ENCODE measurements around the gene C20orf141.
"Not testable (repeated sequence)": the region's sequence is repeated elsewhere in the genome, so short reads cannot be mapped to it uniquely, and the experiment has no call there.

The C20orf141 gene

GRCh38 chr20:2799688-2800520, 14.9 kb upstream of the C20orf141 start:
- DNase-seq: no peak

- DNase-seq: no peak
These were observed 14.1 kb upstream of the C20orf141 start, which contains the start of gene CPXM1 for GRCh38 chr20:2800521-2801285. TSS of gene CPXM1 (minus strand) at chr20:2800627. CDS start at chr20:2800572, 55 bp downstream.

- no peak for DNase-seq
These were observed 13.5 kb upstream of the C20orf141 start for GRCh38 chr20:2801286-2801728.

GRCh38 chr20:2804041-2804828, 10.6 kb upstream of the C20orf141 start:
- no peak for DNase-seq

GRCh38 chr20:2804852-2805688, 9.7 kb upstream of the C20orf141 start:
- DNase-seq: no peak

GRCh38 chr20:2805689-2806350, 9.0 kb upstream of the C20orf141 start:
- no peak for DNase-seq

- no peak for DNase-seq
These were observed 8.5 kb upstream of the C20orf141 start for GRCh38 chr20:2806351-2806701.

- DNase-seq: no peak
These were observed 7.8 kb upstream of the C20orf141 start for GRCh38 chr20:2807019-2807418.

GRCh38 chr20:2807929-2808328, 6.9 kb upstream of the C20orf141 start:
- DNase-seq: not testable (repeated sequence)

- DNase-seq: no peak
These were observed 5.1 kb upstream of the C20orf141 start for GRCh38 chr20:2809690-2810089.

GRCh38 chr20:2812189-2812588, 2.6 kb upstream of the C20orf141 start:
- no peak for DNase-seq

- no peak for DNase-seq
These were observed 711 bp upstream of the C20orf141 start for GRCh38 chr20:2814076-2814475.

- no peak for DNase-seq
These were observed 584 bp downstream of the C20orf141 start for GRCh38 chr20:2815242-2815900.

- DNase-seq: no peak
These were observed 1.3 kb downstream of the C20orf141 start, which contains the start of gene TMEM239 for GRCh38 chr20:2816030-2816582. TSS of gene TMEM239 (plus strand) at chr20:2816364. CDS start at chr20:2816555, 191 bp downstream.

GRCh38 chr20:2816583-2817340, 2.0 kb downstream of the C20orf141 start:
- no peak for DNase-seq

- DNase-seq: no peak
These were observed 2.5 kb downstream of the C20orf141 start for GRCh38 chr20:2817341-2817726.

- DNase-seq: no peak
These were observed 3.3 kb downstream of the C20orf141 start for GRCh38 chr20:2817891-2818595.

GRCh38 chr20:2820084-2820895, 5.5 kb downstream of the C20orf141 start:
- DNase-seq: no peak

Measured in activated gamma-delta T cell treated with Interleukin-2 at 50 U/mL for 16 hours (primary cell).